NCI-H524 treated with DMSO at 0.1 percent for 48 hours (cell line): ENCODE measurements around the gene GPR148.
"Not testable (repeated sequence)": the region's sequence is repeated elsewhere in the genome, so short reads cannot be mapped to it uniquely, and the experiment has no call there.

ENCODE experiments used
- DNase-seq: peaks from one replicate; lab custom pipeline; 2025; lab: John Stamatoyannopoulos, UW

GPR148 gene

GRCh38 chr2:130728549-130729316, at the start of gene GPR148:
Gene GPR148 (plus strand): TSS chr2:130729070. CDS start chr2:130729152, 82 bp downstream.
- no peak for DNase-seq

- DNase-seq: not testable (repeated sequence)
Measured at GRCh38 chr2:130692041-130692770, 36.7 kb upstream of the GPR148 start.

GRCh38 chr2:130693474-130693873, 35.4 kb upstream of the GPR148 start:
- DNase-seq: not testable (repeated sequence)

- not testable (repeated sequence) for DNase-seq
Measured at GRCh38 chr2:130703250-130703649, 25.6 kb upstream of the GPR148 start.

- DNase-seq: not testable (repeated sequence)
Measured at GRCh38 chr2:130714795-130715194, 14.1 kb upstream of the GPR148 start.

GRCh38 chr2:130720036-130720435, 8.8 kb upstream of the GPR148 start:
- no peak for DNase-seq

GRCh38 chr2:130720528-130720927, 8.3 kb upstream of the GPR148 start:
- DNase-seq: no peak

- no peak for DNase-seq
Measured at GRCh38 chr2:130724455-130724854, 4.4 kb upstream of the GPR148 start.

GRCh38 chr2:130726614-130727180, 2.2 kb upstream of the GPR148 start:
- DNase-seq: no peak

GRCh38 chr2:130727286-130727924, 1.5 kb upstream of the GPR148 start:
- peak; percentile 59 for DNase-seq

- no peak for DNase-seq
Measured at GRCh38 chr2:130728007-130728454, 839 bp upstream of the GPR148 start.

- no peak for DNase-seq
Measured at GRCh38 chr2:130729322-130730299, 741 bp downstream of the GPR148 start.

GRCh38 chr2:130732257-130732656, 3.4 kb downstream of the GPR148 start:
- DNase-seq: not testable (repeated sequence)

- no peak for DNase-seq
Measured at GRCh38 chr2:130735200-130735599, 6.3 kb downstream of the GPR148 start.

GRCh38 chr2:130736487-130736886, 7.6 kb downstream of the GPR148 start:
- no peak for DNase-seq

GRCh38 chr2:130737592-130737991, 8.7 kb downstream of the GPR148 start:
- no peak for DNase-seq

GRCh38 chr2:130740671-130741070, 11.8 kb downstream of the GPR148 start:
- no peak for DNase-seq

- no peak for DNase-seq
Measured at GRCh38 chr2:130743278-130743677, 14.4 kb downstream of the GPR148 start.

GRCh38 chr2:130744287-130745117, 15.6 kb downstream of the GPR148 start:
- peak; percentile 20 for DNase-seq

- no peak for DNase-seq
Measured at GRCh38 chr2:130749078-130749477, 20.2 kb downstream of the GPR148 start.
